Karpas-422 (cell line): Measurements from ENCODE around the gene DCBLD1. TPM values are rescaled to one million over a fixed set of nuclear protein-coding genes. Genes with fewer than 3 reads are reported as not detected.
A peak's percentile ranks its signal among the peaks of the same experiment; 100 is the strongest.
"Not testable (repeated sequence)": the region's sequence is repeated elsewhere in the genome, so short reads cannot be mapped to it uniquely, and the experiment has no call there.

Experiments
- DNase-seq: peaks from one replicate; pipeline ENCODE4 v3.0.0-alpha.2; 2015
- H2AFZ ChIP-seq: fragments of 200-600 bp; sonication (generic); 2 replicates; pipeline ENCODE4 v1.6.1; 2014; ENCODE audit warnings: antibody characterized with exemption, low read length, mixed read lengths
- H3K27ac ChIP-seq: fragments of 200-600 bp; sonication (generic); 2 replicates; pipeline ENCODE4 v1.5.1; 2014; ENCODE audit warnings: mild to moderate bottlenecking, low read length, moderate library complexity
- H3K27me3 ChIP-seq: fragments of 200-600 bp; sonication (generic); 2 replicates; pipeline ENCODE4 v1.6.1; 2014; ENCODE audit warnings: low read length, mixed read lengths
- H3K36me3 ChIP-seq: fragments of 200-600 bp; sonication (generic); 2 replicates; pipeline ENCODE4 v1.6.1; 2014; ENCODE audit warnings: low read length, mixed read lengths; ENCODE audit not compliant: insufficient read depth
- H3K4me1 ChIP-seq: fragments of 200-600 bp; sonication (generic); 2 replicates; pipeline ENCODE4 v1.6.1; 2014; ENCODE audit warnings: mild to moderate bottlenecking, low read length, mixed read lengths
- H3K4me2 ChIP-seq: fragments of 200-600 bp; sonication (generic); 2 replicates; pipeline ENCODE4 v1.6.1; 2014; ENCODE audit warnings: low read length, low read depth, mild to moderate bottlenecking; ENCODE audit not compliant: poor library complexity, severe bottlenecking
- H3K4me3 ChIP-seq: fragments of 200-600 bp; sonication (generic); 2 replicates; pipeline ENCODE4 v1.5.1; 2014; ENCODE audit warnings: mild to moderate bottlenecking, antibody characterized with exemption, low read length, mixed read lengths
- H3K79me2 ChIP-seq: fragments of 200-600 bp; sonication (generic); 2 replicates; pipeline ENCODE4 v1.6.1; 2014; ENCODE audit warnings: mild to moderate bottlenecking, low read length, mixed read lengths
- H3K9ac ChIP-seq: fragments of 200-600 bp; sonication (generic); 2 replicates; pipeline ENCODE4 v1.6.0; 2014; ENCODE audit warnings: low read length
- H3K9me2 ChIP-seq: fragments of 200-600 bp; sonication (generic), shearing (Covaris generic); replicated peaks from 2 replicates; pipeline ENCODE4 v1.6.0; 2014; ENCODE audit warnings: mild to moderate bottlenecking, low read length, moderate library complexity; ENCODE audit not compliant: insufficient read depth
- H3K9me3 ChIP-seq: fragments of 300-700, 200-600 bp; sonication (generic); 2 replicates; pipeline ENCODE4 v1.6.1; 2014; ENCODE audit warnings: low read length, mixed read lengths
- H4K20me1 ChIP-seq: fragments of 200-600 bp; sonication (generic); 2 replicates; pipeline ENCODE4 v1.6.1; 2014; ENCODE audit warnings: mild to moderate bottlenecking, antibody characterized with exemption, low read length, low read depth; ENCODE audit not compliant: insufficient read depth
- total RNA-seq: library from RNA; depleted of rRNA; stranded (reverse); fragments of >200 nt; shearing (Covaris generic); gene quantifications from 2 replicates; pipeline ENCODE4 v1.2.3, GENCODE V29; 2014; ENCODE audit warnings: low replicate concordance

The DCBLD1 gene
- total RNA-seq, 1 experiment from 2014 or later = not detected

DNA sequence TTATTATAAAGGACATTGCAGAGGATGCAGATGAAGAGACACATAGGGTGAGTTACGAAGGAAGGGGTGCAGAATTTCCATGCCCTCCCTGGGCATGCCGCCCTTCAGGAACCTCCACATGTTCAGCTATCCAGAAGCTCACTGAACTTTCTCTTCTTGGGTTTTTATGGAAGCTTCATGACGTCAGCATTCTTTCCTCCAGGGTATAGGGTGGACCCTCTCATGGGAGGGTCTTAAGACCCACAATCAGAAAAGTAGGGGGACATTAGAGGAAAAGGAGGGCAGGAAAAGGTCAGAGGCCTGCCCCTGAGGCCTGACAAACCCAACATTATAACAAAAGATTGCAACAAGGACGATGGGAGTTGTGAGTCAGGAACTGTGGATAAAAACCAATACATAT lies 14.6 kb upstream of the DCBLD1 start:
- Histone ChIP-seq H3K9ac (no peak overlapping the region), H3K9me3 (no peaks in the 10 kb centered on the region), H3K9me2 (no peaks in the 10 kb centered on the region), H3K4me2 (no peak overlapping the region), H2AFZ (no peak overlapping the region), H3K27ac (no peak overlapping the region), H3K79me2 (no peaks in the 10 kb centered on the region), H3K36me3 (no peaks in the 10 kb centered on the region), H3K4me3 (no peak overlapping the region), H3K27me3 (no peaks in the 10 kb centered on the region), H4K20me1 (no peaks in the 10 kb centered on the region), H3K4me1 (no peaks in the 10 kb centered on the region)
- no peak for DNase-seq

GRCh38 chr6:117468527-117468926 lies 13.9 kb upstream of the DCBLD1 start:
- H3K4me2 ChIP-seq, H3K79me2 ChIP-seq, H3K27me3 ChIP-seq, H3K4me3 ChIP-seq, H4K20me1 ChIP-seq, H3K9me3 ChIP-seq, H3K9me2 ChIP-seq, H3K4me1 ChIP-seq, H3K9ac ChIP-seq, H3K27ac ChIP-seq, DNase-seq, H2AFZ ChIP-seq, H3K36me3 ChIP-seq: not testable (repeated sequence)

- no peaks in the 10 kb centered on the region for H4K20me1 ChIP-seq
- H2AFZ ChIP-seq = no peak overlapping the region
- H3K9ac ChIP-seq = no peak overlapping the region
- no peaks in the 10 kb centered on the region for H3K9me2 ChIP-seq
- H3K9me3 ChIP-seq = no peaks in the 10 kb centered on the region
- H3K4me1 ChIP-seq = no peaks in the 10 kb centered on the region
- no peak overlapping the region for H3K4me3 ChIP-seq
- H3K27me3 ChIP-seq = no peaks in the 10 kb centered on the region
- no peaks in the 10 kb centered on the region for H3K36me3 ChIP-seq
- no peak for DNase-seq
- no peak overlapping the region for H3K27ac ChIP-seq
- H3K79me2 ChIP-seq = no peaks in the 10 kb centered on the region
- no peak overlapping the region for H3K4me2 ChIP-seq
Observed at GRCh38 chr6:117469356-117469755, 13.1 kb upstream of the DCBLD1 start.

GRCh38 chr6:117469791-117470190 lies 12.7 kb upstream of the DCBLD1 start:
- H3K27me3 ChIP-seq = no peaks in the 10 kb centered on the region
- H3K79me2 ChIP-seq = no peaks in the 10 kb centered on the region
- H3K36me3 ChIP-seq = no peaks in the 10 kb centered on the region
- no peak overlapping the region for H3K27ac ChIP-seq
- H3K4me3 ChIP-seq = no peak overlapping the region
- H3K9me2 ChIP-seq = no peaks in the 10 kb centered on the region
- no peaks in the 10 kb centered on the region for H4K20me1 ChIP-seq
- no peaks in the 10 kb centered on the region for H3K9me3 ChIP-seq
- H3K4me2 ChIP-seq = no peak overlapping the region
- H3K9ac ChIP-seq = no peak overlapping the region
- no peak for DNase-seq
- H2AFZ ChIP-seq = no peak overlapping the region
- no peaks in the 10 kb centered on the region for H3K4me1 ChIP-seq

GRCh38 chr6:117472667-117473066 lies 9.8 kb upstream of the DCBLD1 start:
- Histone ChIP-seq H3K4me2 (no peak overlapping the region), H3K27me3 (no peaks in the 10 kb centered on the region), H3K27ac (no peak overlapping the region), H3K9me3 (no peaks in the 10 kb centered on the region), H3K4me3 (no peak overlapping the region), H2AFZ (no peak overlapping the region), H3K9ac (no peak overlapping the region), H3K9me2 (no peaks in the 10 kb centered on the region), H3K4me1 (no peaks in the 10 kb centered on the region), H4K20me1 (no peaks in the 10 kb centered on the region), H3K79me2 (no peaks in the 10 kb centered on the region), H3K36me3 (no peaks in the 10 kb centered on the region)
- DNase-seq = no peak

DNA sequence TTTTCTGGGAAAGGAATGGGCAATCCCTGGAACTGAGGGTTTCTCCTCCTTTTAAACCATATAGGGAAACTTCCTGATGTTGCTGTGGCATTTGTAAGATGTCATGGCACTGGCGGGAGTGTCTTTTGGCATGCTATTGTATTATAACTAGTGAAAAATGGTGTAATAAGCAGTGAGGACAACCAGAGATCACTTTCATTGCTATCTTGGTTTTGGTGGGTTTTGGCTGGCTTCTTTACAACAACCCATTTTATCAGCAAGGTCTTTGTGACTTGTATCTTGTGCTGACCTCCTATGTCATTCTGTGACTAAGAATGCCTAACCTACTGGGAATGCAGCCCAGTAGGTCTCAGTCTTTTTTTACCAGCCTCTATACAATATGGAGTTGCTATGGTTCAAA lies 9.1 kb upstream of the DCBLD1 start:
- Histone ChIP-seq H3K36me3 (no peaks in the 10 kb centered on the region), H3K9me3 (no peaks in the 10 kb centered on the region), H3K4me1 (no peaks in the 10 kb centered on the region), H3K9me2 (no peaks in the 10 kb centered on the region), H3K27me3 (no peaks in the 10 kb centered on the region), H2AFZ (no peak overlapping the region), H3K4me2 (no peak overlapping the region), H3K27ac (no peak overlapping the region), H3K79me2 (no peaks in the 10 kb centered on the region), H3K4me3 (no peak overlapping the region), H4K20me1 (no peaks in the 10 kb centered on the region), H3K9ac (no peak overlapping the region)
- no peak for DNase-seq

DNA sequence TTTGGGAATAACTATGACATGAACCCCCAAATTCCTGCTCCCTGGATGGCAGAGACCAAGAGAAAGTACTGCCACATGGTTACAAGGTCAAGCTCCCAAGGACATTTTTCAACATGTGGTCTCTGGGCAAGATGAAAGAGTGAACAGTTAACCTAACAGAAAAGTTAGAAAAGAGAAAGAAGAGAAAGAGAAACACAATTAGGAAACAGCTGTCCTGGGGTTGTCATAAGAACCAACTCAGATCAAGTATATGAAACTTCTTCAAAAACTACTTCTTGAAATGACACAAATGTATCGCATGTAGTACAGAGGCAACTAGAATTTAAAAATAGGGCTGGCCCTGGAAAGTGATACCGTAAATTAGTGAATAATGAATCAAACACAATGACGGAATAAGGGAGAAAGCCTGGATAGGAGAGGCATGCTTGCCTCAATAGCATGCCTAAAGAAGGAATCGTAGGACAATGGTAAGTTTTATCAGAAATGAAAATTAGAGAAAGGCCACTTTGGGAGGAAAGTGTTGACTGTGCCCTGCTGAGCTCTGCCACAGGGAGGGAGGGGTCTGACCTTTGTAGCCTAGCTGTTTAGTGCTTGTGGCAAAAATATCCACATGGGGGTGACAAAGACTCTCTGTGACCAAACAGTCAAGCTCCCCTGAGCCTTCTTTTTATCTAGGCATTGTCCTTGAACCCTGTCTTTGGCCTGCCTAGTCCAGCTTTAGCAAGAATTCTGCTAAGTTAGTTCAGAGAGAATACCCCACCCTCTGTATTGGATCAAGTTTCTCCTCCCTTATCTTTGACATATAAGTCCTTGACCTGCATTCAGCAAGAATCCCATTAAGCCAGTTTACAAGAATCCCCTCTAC lies 4.3 kb upstream of the DCBLD1 start:
- Histone ChIP-seq H3K4me2 (no peak overlapping the region), H4K20me1 (no peaks in the 10 kb centered on the region), H3K27me3 (no peaks in the 10 kb centered on the region), H3K79me2 (no peaks in the 10 kb centered on the region), H3K4me3 (no peak overlapping the region), H3K4me1 (no peaks in the 10 kb centered on the region), H2AFZ (no peak overlapping the region), H3K27ac (no peak overlapping the region), H3K9ac (no peak overlapping the region), H3K9me2 (no peaks in the 10 kb centered on the region), H3K36me3 (no peaks in the 10 kb centered on the region), H3K9me3 (no peaks in the 10 kb centered on the region)
- peak; percentile 51 for DNase-seq

- DNase-seq = no peak
- Histone ChIP-seq H2AFZ (no peak overlapping the region), H3K36me3 (no peaks in the 10 kb centered on the region), H3K4me1 (no peaks in the 10 kb centered on the region), H3K27ac (no peak overlapping the region), H4K20me1 (no peaks in the 10 kb centered on the region), H3K9ac (no peak overlapping the region), H3K4me3 (no peak overlapping the region), H3K4me2 (no peak overlapping the region), H3K9me3 (no peaks in the 10 kb centered on the region), H3K9me2 (no peaks in the 10 kb centered on the region), H3K27me3 (no peaks in the 10 kb centered on the region), H3K79me2 (no peaks in the 10 kb centered on the region)
Observed at GRCh38 chr6:117478853-117479231, 3.6 kb upstream of the DCBLD1 start.
